Suprapubic skin (tissue), 2 donors: ENCODE data around the gene KRTAP5-1.

Experiments
- EP300 ChIP-seq: sonication (generic); formaldehyde crosslinking; IDR thresholded peaks from one replicate; pipeline ENCODE4 v1.6.1; 2017; ENCODE audit warnings: antibody characterized with exemption
- POLR2A ChIP-seq, 2 donors: fragments of 450-650 bp; IDR thresholded peaks; one replicate each; pipeline ENCODE4 v1.6.1; 2017; ENCODE audit warnings: antibody characterized with exemption in 2 of 2, mild to moderate bottlenecking in 2 of 2, moderate library complexity in 2 of 2

DNA sequence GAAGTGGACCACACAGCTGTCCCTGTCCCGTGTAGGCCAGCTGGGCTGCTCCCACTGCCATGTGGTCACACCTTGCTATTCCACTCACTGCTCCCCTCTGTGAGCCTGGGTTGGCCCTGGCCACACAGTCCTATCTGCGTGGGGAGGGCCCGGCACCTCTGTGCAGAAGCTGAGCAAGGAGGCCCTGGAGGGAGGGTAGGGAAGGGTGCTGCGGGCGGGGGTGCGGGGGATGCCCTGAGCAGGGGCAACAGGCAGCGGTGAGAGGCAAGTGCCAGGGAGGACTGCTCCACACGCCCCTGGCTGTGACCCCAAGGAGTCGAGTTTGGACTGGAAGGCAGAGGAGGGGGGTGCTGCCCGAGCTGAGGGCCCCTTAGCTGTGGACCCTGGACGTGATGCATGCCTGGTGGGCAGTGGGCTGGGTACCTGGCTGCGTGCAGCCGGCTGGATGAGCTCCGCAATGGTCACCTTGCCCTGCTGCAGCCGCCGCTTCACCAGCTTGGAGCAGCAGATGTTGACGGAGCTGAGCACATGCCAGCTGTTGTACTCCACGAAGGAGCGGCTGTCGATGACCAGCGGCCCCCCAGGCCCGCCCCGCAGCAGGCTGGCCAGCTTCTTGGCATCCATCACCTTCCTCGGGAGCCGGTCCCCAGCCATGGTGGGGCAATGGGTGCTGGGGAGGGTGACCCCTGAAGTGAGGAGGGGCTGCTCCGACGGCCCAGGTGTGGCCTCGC, 19.7 kb downstream of the KRTAP5-1 start:
- TF ChIP-seq POLR2A (IDR thresholded peaks at IDR 0.05) (no peak), EP300 (no peak)
